GM23248 (cell line): ENCODE results near the gene SHMT1.

Experiments
- EZH2 ChIP-seq: fragments of 200-600 bp; sonication (generic); IDR thresholded peaks from 2 replicates; pipeline ENCODE4 v1.6.1; 2018; ENCODE audit warnings: antibody characterized with exemption, mild to moderate bottlenecking; ENCODE audit not compliant: insufficient read depth, poor library complexity, severe bottlenecking
- EZH2phosphoT487 ChIP-seq: fragments of 200-600 bp; sonication (generic); IDR thresholded peaks from 2 replicates; pipeline ENCODE4 v1.6.1; 2018; ENCODE audit warnings: antibody characterized with exemption, moderate library complexity, mild to moderate bottlenecking, low read depth; ENCODE audit not compliant: insufficient read depth

GRCh38 chr17:18368946-18369345 is 5.6 kb upstream of the SHMT1 start:
- TF ChIP-seq EZH2 (no peak), EZH2phosphoT487 (no peak)
